Skeletal muscle tissue (tissue), 4 donors: ENCODE results near the gene CCER1. TPM values are rescaled to one million over a fixed set of nuclear protein-coding genes. Genes with fewer than 3 reads are reported as not detected.

Source experiments
- H3K27ac ChIP-seq: one replicate; pipeline ENCODE4 v1.7.0; 2013; ENCODE audit warnings: mild to moderate bottlenecking, low read depth, low read length, inconsistent platforms
- H3K27me3 ChIP-seq, 3 donors: one replicate each; pipeline ENCODE4 v1.7.0; 2013; ENCODE audit warnings: low read length in 3 of 3; ENCODE audit not compliant: control insufficient read depth in 3 of 3, insufficient read depth in 3 of 3
- H3K36me3 ChIP-seq, 3 donors: one replicate each; pipeline ENCODE4 v1.7.0; 2013; ENCODE audit warnings: low read length in 3 of 3; ENCODE audit not compliant: control insufficient read depth in 3 of 3, insufficient read depth in 3 of 3
- H3K4me1 ChIP-seq, 3 donors: one replicate each; pipeline ENCODE4 v1.7.0; 2013; ENCODE audit warnings: low read length in 3 of 3, mild to moderate bottlenecking in 3 of 3; ENCODE audit not compliant: control insufficient read depth in 3 of 3, insufficient read depth in 3 of 3
- H3K4me3 ChIP-seq, 3 donors: one replicate each; pipeline ENCODE4 v1.7.0; 2013; ENCODE audit warnings: low read length in 3 of 3
- H3K9ac ChIP-seq, 3 donors: one replicate each; pipeline ENCODE4 v1.7.0; 2013; ENCODE audit warnings: low read length in 3 of 3, mild to moderate bottlenecking in 3 of 3, moderate library complexity in 2 of 3, low read depth in 1 of 3
- H3K9me3 ChIP-seq, 3 donors: one replicate each; pipeline ENCODE4 v1.7.0; 2013; ENCODE audit warnings: low read length in 3 of 3; ENCODE audit not compliant: control insufficient read depth in 3 of 3
- total RNA-seq: library from RNA; depleted of rRNA; stranded (reverse); fragments of >200 nt; gene quantifications from one replicate; pipeline ENCODE4 v1.2.3, GENCODE V29; 2014
- donor health status: Osteomylitis.

Gene CCER1
- total RNA-seq, 1 donor from 2014 or later = not detected

DNA sequence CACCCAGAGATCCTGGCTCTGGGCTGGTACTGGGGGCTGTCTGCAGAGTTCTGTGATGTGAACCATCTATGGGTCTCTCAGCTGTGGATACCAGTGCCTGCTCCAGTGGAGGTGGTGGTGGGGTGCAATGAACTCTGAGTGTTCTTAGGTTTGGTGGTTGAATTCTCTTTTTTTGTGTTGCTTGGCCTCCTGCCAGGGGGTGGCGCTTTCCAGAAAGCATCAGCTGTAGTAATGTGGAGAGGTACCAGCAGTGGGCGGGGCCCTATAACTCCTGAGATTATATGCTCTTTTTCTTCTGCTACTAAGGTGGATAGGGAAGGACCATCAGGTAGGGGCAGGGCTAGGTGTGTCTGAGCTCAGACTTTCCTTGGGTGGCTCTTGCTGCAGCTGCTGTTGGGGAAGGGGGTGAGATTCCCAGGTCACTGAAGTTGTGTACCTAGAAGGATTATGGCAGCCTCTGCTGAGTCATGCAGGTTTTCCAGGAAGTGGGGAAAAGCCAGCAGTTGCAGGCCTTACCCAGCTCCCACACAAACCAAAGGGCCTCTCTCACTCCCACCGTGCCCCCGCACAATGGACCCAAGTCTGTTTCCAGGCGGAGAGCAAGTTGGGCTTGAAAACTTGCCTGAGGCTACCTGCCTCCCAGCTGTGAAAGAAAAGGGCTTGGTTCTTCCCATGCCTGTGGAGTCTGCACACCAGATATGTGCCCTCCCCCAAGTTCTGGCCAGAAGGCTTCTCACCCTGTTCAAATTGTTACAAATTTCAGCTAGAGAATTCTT is 18.6 kb downstream of the CCER1 start:
- no peak overlapping the region for H3K9ac ChIP-seq
- H3K27me3 ChIP-seq = no peaks in the 10 kb centered on the region
- no peak overlapping the region for H3K27ac ChIP-seq
- no peaks in the 10 kb centered on the region for H3K9me3 ChIP-seq
- H3K36me3 ChIP-seq = no peaks in the 10 kb centered on the region
- peaks cover 0 to 2% (median 0%) of the 10 kb centered on the region in 3 donors for H3K4me1 ChIP-seq
- no peak overlapping the region for H3K4me3 ChIP-seq

DNA sequence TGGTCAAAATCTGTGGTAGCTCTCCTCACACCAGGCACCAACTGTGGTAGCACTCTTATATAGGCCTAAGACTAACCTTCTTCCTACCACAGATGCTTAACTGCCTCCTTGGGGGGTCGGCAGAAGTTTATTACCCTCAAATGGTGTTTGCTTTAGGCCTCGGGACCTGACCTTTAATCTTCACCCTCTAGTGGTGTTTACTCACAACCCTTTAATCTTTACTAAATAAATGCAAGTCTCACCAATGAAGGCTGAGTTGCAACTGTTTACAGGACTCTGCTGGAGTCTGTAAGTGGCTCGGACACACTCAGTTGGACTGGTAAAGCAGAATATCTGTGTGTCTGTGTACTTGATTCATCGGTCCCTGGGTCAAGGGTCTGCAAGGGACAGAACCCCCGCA is 29.4 kb downstream of the CCER1 start:
- H3K9me3 ChIP-seq = no peaks in the 10 kb centered on the region
- no peak overlapping the region for H3K27ac ChIP-seq
- no peak overlapping the region for H3K4me3 ChIP-seq
- no peak overlapping the region for H3K9ac ChIP-seq
- H3K4me1 ChIP-seq = no peaks in the 10 kb centered on the region
- no peaks in the 10 kb centered on the region for H3K27me3 ChIP-seq
- H3K36me3 ChIP-seq = no peaks in the 10 kb centered on the region

DNA sequence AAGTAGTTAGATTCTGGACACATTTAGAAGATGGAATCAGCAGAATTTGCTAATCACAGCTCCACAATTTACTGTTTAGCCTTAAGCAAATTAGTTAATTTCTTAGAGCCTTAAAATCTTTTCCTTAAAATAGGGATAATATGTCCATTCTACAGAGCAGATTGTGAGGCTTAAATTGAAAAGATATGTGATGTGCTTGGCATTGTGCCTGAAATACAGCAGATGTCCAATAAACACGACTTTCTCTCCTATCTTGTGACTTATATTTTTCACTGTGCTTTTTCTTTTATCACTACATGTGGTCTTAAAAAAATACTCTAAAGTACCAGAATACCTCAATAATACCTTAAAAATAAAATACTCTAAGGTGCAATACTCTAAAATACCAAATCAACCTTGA is 30.6 kb downstream of the CCER1 start:
- Histone ChIP-seq H3K9me3 (no peaks in the 10 kb centered on the region), H3K4me3 (no peak overlapping the region), H3K27me3 (no peaks in the 10 kb centered on the region), H3K36me3 (no peaks in the 10 kb centered on the region), H3K4me1 (no peaks in the 10 kb centered on the region), H3K9ac (no peak overlapping the region), H3K27ac (no peak overlapping the region)

DNA sequence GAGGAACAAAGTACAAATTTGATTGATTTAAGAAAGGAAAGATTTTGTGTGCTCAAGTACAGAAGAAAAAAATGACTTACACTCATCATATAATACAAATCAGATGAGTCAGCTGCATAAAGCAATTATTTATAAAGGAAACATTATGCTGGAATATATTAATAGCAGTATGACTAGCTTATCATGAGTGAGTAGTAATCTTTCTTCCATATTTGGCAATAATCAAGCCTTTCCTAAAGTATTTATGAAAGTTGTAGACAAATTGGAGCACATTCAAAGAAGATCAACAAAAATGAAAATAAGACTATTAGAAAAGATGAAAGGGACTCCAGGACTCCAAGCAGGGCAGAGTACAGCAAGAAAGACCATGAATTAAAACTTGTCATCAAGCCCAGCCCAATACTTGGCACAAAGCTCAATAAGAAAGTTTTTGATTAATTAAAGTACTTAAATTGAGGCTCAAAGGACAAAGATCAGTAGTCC is 32.8 kb downstream of the CCER1 start:
- H3K4me1 ChIP-seq = no peaks in the 10 kb centered on the region
- no peak overlapping the region for H3K9ac ChIP-seq
- H3K27me3 ChIP-seq = no peaks in the 10 kb centered on the region
- H3K36me3 ChIP-seq = no peaks in the 10 kb centered on the region
- no peak overlapping the region for H3K27ac ChIP-seq
- H3K4me3 ChIP-seq = no peak overlapping the region
- no peaks in the 10 kb centered on the region for H3K9me3 ChIP-seq

DNA sequence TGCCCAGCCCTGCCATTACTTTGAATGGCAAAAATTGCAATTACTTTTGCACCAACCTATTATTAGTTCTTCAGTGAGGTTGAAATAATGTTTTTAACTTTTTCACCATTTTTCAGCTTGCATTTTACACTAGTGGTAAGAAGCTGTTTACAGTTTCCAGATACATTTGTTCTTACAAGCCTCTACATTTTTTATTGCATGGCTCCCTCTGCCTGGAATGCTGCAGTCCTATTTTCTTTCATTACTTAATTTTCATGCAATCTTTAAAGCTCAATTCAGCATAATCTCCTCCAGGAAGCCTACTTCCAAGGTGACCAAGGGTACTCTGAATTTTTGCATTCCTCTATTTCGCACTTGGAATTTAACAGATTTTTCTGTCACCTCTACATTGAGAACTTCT is 33.4 kb downstream of the CCER1 start:
- Histone ChIP-seq H3K36me3 (no peaks in the 10 kb centered on the region), H3K4me3 (no peak overlapping the region), H3K4me1 (no peaks in the 10 kb centered on the region), H3K27me3 (no peaks in the 10 kb centered on the region), H3K27ac (no peak overlapping the region), H3K9me3 (no peaks in the 10 kb centered on the region), H3K9ac (no peak overlapping the region)

DNA sequence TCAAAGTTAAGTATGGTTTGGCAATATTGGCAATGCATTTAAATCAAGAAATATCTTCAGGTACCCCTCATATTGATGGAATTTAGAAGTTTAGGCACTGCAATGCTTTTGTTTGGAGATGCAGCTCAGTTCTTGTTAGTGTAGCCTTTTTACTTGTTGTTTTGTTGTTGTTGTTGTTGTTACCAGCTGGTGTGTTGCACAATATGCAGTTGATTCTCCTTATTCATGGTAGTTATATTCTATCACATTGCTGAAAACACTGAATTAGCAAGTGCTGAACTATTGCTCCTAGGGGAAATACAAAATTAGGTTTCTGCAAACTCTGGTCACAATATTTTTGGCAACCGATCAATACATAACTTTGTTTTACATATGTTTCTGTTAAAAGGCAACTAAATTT is 34.8 kb downstream of the CCER1 start:
- no peaks in the 10 kb centered on the region for H3K4me1 ChIP-seq
- H3K27ac ChIP-seq = no peak overlapping the region
- H3K36me3 ChIP-seq = no peaks in the 10 kb centered on the region
- H3K4me3 ChIP-seq = no peak overlapping the region
- no peaks in the 10 kb centered on the region for H3K9me3 ChIP-seq
- H3K9ac ChIP-seq = no peak overlapping the region
- no peaks in the 10 kb centered on the region for H3K27me3 ChIP-seq

DNA sequence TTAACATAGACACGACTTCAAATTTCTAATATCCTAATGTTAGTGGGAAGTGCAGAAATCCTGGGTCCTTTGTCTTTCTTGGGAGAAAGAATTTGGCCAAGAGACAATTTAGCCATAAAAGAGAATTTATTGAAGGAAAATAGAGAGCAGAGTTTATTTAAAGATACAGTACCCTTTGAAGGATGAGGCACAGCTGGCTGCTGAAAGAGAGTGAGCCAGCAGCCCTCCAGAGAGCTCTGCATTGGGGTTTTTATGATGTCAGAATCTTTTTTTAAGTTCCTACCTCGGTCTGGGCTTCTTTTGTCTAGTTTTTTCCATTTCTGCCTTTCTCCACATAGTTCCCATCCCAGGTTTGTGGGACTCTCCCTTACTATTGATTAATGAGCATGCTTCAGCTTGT is 37.5 kb downstream of the CCER1 start:
- H3K9ac ChIP-seq = no peak overlapping the region
- no peaks in the 10 kb centered on the region for H3K9me3 ChIP-seq
- H3K27ac ChIP-seq = no peak overlapping the region
- H3K4me1 ChIP-seq = no peaks in the 10 kb centered on the region
- no peak overlapping the region for H3K4me3 ChIP-seq
- H3K27me3 ChIP-seq = no peaks in the 10 kb centered on the region
- H3K36me3 ChIP-seq = no peaks in the 10 kb centered on the region

DNA sequence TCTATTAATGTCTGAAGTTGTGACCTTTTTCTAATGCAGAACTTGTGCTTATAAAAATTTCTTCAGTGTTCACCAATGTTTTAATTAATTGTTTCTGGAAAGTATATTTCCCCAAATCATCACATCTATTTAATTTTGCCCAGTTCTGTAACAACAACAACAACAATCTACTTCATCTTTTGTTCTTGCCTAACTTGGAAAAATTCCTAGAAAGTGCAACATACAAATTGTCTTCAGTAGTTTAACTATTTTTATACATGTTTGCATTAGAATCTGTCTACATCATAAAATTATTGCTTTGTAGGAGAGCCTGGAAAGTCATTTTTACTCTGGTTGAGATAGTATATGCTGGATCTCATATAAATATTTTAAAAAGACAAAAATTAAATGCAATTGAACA is 38.5 kb downstream of the CCER1 start:
- Histone ChIP-seq H3K36me3 (no peaks in the 10 kb centered on the region), H3K4me1 (no peaks in the 10 kb centered on the region), H3K9me3 (no peaks in the 10 kb centered on the region), H3K27ac (no peak overlapping the region), H3K27me3 (no peaks in the 10 kb centered on the region), H3K4me3 (no peak overlapping the region), H3K9ac (no peak overlapping the region)

DNA sequence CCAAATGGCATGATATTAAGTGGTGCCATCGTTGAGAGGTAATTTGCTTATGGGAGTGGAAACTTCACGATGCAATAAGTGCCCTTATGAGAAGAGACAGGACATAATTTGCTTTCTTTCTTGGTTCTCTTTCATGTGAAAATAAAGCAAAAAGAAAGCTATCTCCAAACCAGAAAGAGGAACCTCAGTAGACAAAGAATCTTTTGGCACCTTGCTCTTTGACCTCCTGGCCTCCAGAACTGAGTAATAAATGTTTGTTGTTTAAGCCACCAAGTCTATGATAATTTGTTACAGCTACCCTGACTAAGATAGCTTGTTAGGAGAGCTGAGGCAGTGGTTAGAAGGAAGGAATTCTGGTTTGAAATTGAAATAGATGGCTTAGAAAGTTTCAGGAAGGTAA is 39.6 kb downstream of the CCER1 start:
- H3K27me3 ChIP-seq = no peaks in the 10 kb centered on the region
- H3K27ac ChIP-seq = no peak overlapping the region
- no peaks in the 10 kb centered on the region for H3K36me3 ChIP-seq
- H3K9ac ChIP-seq = no peak overlapping the region
- H3K9me3 ChIP-seq = no peaks in the 10 kb centered on the region
- H3K4me3 ChIP-seq = no peak overlapping the region
- no peaks in the 10 kb centered on the region for H3K4me1 ChIP-seq

DNA sequence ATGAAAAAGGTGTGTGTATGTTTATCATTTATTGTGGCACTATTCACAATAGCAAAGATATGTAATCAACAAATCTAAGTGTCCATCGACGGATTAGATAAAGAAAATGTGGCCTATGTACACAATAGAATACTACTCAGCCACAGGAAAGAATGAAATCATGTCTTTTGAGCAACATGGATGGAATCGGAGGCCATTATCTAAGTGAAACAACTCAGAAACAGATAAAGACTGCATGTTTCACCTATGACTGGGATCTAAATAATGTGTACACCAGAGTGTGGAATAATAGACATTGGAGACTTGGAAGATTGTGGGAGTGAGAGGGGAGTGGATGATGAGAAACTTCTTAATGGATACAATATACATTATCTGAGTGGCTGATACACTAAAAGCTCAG is 44.0 kb downstream of the CCER1 start:
- no peak overlapping the region for H3K9ac ChIP-seq
- no peaks in the 10 kb centered on the region for H3K36me3 ChIP-seq
- H3K9me3 ChIP-seq = no peaks in the 10 kb centered on the region
- no peaks in the 10 kb centered on the region for H3K27me3 ChIP-seq
- H3K4me1 ChIP-seq = no peaks in the 10 kb centered on the region
- H3K4me3 ChIP-seq = no peak overlapping the region
- H3K27ac ChIP-seq = no peak overlapping the region
